Keratinocyte (primary cell): ENCODE measurements around the gene GPR22. TPM values are rescaled to one million over a fixed set of nuclear protein-coding genes. Genes with fewer than 3 reads are reported as not detected.

Source experiments
- DNase-seq: peaks from one replicate; pipeline ENCODE4 v3.0.0-alpha.2; 2011; ENCODE audit warnings: low read depth, missing footprints, low spot score
- FAIRE-seq: peaks from 2 replicates; lab custom pipeline; 2011; peaks lifted over from hg19 to GRCh38; lab: Jason Lieb, UNC
- H2AFZ ChIP-seq: 2 replicates; pipeline ENCODE4 v1.6.0; 2012; ENCODE audit warnings: low read length, control low read depth, inconsistent platforms; ENCODE audit not compliant: control insufficient read depth
- H3K27ac ChIP-seq: 2 replicates; pipeline ENCODE4 v1.5.1; 2011; ENCODE audit warnings: low read length; ENCODE audit not compliant: control insufficient read depth, insufficient read depth
- H3K27me3 ChIP-seq: 3 replicates; pipeline ENCODE4 v1.6.0; 2011; ENCODE audit warnings: low read length; ENCODE audit not compliant: control insufficient read depth, insufficient read depth; ENCODE audit errors: extremely low read depth
- H3K36me3 ChIP-seq, 2 experiments: 2 replicates in 1 of 2; 3 replicates in 1 of 2; pipeline ENCODE4 v1.5.1; 2011; ENCODE audit warnings: low read length in 2 of 2, mild to moderate bottlenecking in 1 of 2; ENCODE audit not compliant: control insufficient read depth in 2 of 2, insufficient read depth in 2 of 2; ENCODE audit errors: extremely low read depth in 1 of 2
- H3K4me1 ChIP-seq: 3 replicates; pipeline ENCODE4 v1.5.1; 2011; ENCODE audit warnings: low read length; ENCODE audit not compliant: control insufficient read depth, insufficient read depth; ENCODE audit errors: extremely low read depth
- H3K4me2 ChIP-seq: 3 replicates; pipeline ENCODE4 v1.6.0; 2011; ENCODE audit warnings: low read depth, low read length; ENCODE audit not compliant: control insufficient read depth, insufficient read depth; ENCODE audit errors: extremely low read depth
- H3K4me3 ChIP-seq, 3 experiments: fragments of 200-600 bp in 1 of 3; sonication (generic) in 1 of 3; 2 replicates in 2 of 3; 3 replicates in 1 of 3; pipeline ENCODE4 v1.5.1; 2011 to 2016; ENCODE audit warnings: low read length in 3 of 3, mild to moderate bottlenecking in 3 of 3, control low read depth in 2 of 3, inconsistent platforms in 1 of 3, low read depth in 1 of 3, mixed read lengths in 1 of 3, mixed run types in 1 of 3, moderate library complexity in 1 of 3; ENCODE audit not compliant: control insufficient read depth in 2 of 3, insufficient read depth in 2 of 3; ENCODE audit errors: extremely low read depth in 1 of 3
- H3K79me2 ChIP-seq: 2 replicates; pipeline ENCODE4 v1.6.0; 2012; ENCODE audit warnings: low read length; ENCODE audit not compliant: control insufficient read depth, insufficient read depth
- H3K9ac ChIP-seq: 3 replicates; pipeline ENCODE4 v1.6.0; 2011; ENCODE audit warnings: low read length; ENCODE audit not compliant: control insufficient read depth, insufficient read depth; ENCODE audit errors: extremely low read depth
- H3K9me1 ChIP-seq: 3 replicates; pipeline ENCODE4 v1.6.0; 2011; ENCODE audit warnings: low read length; ENCODE audit not compliant: control insufficient read depth, insufficient read depth; ENCODE audit errors: extremely low read depth
- H3K9me3 ChIP-seq: 2 replicates; pipeline ENCODE4 v1.5.1; 2012; ENCODE audit warnings: low read depth, low read length; ENCODE audit not compliant: control insufficient read depth
- H4K20me1 ChIP-seq: 3 replicates; pipeline ENCODE4 v1.6.0; 2011; ENCODE audit warnings: low read length; ENCODE audit not compliant: control insufficient read depth, insufficient read depth; ENCODE audit errors: extremely low read depth
- CTCF ChIP-seq, 3 experiments: IDR thresholded peaks in 1 of 3; conservative IDR thresholded peaks in 1 of 3; optimal IDR thresholded peaks in 1 of 3; 2 replicates in 2 of 3; 3 replicates in 1 of 3; pipeline versions ENCODE3 to v1.5.1; 2011; ENCODE audit warnings: low read length in 3 of 3, mild to moderate bottlenecking in 3 of 3, moderate library complexity in 2 of 3, control low read depth in 1 of 3, inconsistent platforms in 1 of 3; ENCODE audit not compliant: insufficient read depth in 2 of 3; ENCODE audit errors: extremely low read depth in 1 of 3
- EZH2 ChIP-seq: IDR thresholded peaks from one replicate; pipeline ENCODE4 v1.6.1; 2012; ENCODE audit warnings: inconsistent platforms, mild to moderate bottlenecking, low read length, moderate library complexity
- dilution Hi-C: fragments of 300-500 bp; cut with MboI; formaldehyde crosslinking; loops from one replicate; pipeline ENCODE4 v1.7.0; 2020; ENCODE audit warnings: low sequenced_read_pairs; ENCODE audit not compliant: extremely low pct_ligation_motif_present
- polyA minus RNA-seq, 3 experiments: library from RNA; depleted of rRNA, polyadenylated mRNA; stranded (reverse); fragments of >200 nt; gene quantifications; 1 replicate in 1 of 3; 2 replicates in 1 of 3; 3 replicates in 1 of 3; pipeline ENCODE4 v1.2.3, GENCODE V29; 2011
- polyA plus RNA-seq, 5 experiments: library from polyadenylated mRNA; depleted of rRNA in 3 of 5; stranded (reverse) in 3 of 5; stranded (forward) in 1 of 5; unstranded in 1 of 5; fragments of >200 nt; gene quantifications; 1 replicate in 1 of 5; 2 replicates in 3 of 5; 3 replicates in 1 of 5; pipeline versions ENCODE4 v1.2.1 to v1.2.3, GENCODE V29; 2011 to 2012; ENCODE audit warnings: missing spikeins in 2 of 5, low read depth in 1 of 5, low replicate concordance in 1 of 5

GPR22 gene
- polyA plus RNA-seq (not detected in 3 replicates), polyA minus RNA-seq (not detected in 3 replicates)
- polyA plus RNA-seq (2011; ENCODE audit: low read depth) = not detected
- not detected in 2 replicates for polyA plus RNA-seq (2011; cell fraction: cytosol; rRNA removed)
- not detected in 2 replicates for polyA plus RNA-seq (2011; cell fraction: nucleus; rRNA removed)
- 0.27 TPM in 1 of 2 replicates, not detected in the other for polyA plus RNA-seq (2012; ENCODE audit: low replicate concordance)
- not detected for polyA minus RNA-seq (2011; cell fraction: cytosol; rRNA and poly(A)+ RNA removed)
- polyA minus RNA-seq (2011; cell fraction: nucleus; rRNA and poly(A)+ RNA removed) = not detected in 2 replicates

DNA sequence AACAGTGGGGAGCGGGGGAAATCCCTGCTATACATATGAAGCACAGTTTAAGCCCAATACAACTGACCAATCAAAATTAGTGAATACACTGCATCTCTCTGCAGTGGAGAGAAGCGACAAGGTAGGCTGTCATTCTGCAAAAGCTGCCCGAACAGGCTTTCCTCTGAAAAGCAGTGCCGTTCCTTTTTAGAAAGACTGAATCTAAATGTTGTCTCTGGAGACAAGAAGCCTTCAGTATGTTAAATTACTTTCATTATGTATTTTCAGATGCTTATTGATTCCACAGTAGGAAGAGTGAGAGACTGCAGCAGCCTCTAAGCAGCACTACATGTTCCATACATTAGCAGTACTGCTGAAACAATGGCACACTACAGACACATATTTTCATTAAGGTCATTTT lies at the start of gene GPR22:
Gene GPR22 (plus strand): TSS at position 129 of the 400 bp plus-strand sequence. CDS start 4,004 bp downstream, outside the sequence.
- FAIRE-seq (no peak), DNase-seq (no peak)
- H3K27me3 ChIP-seq = no peaks in the 10 kb centered on the region
- dilution Hi-C loops = no loop called here
- H3K9ac ChIP-seq = no peak within 1 kb of the TSS
- H3K4me3 ChIP-seq = no peak within 1 kb of the TSS
- H2AFZ ChIP-seq = no peak within 1 kb of the TSS
- H3K9me1 ChIP-seq = no peaks in the 10 kb centered on the region
- TF ChIP-seq EZH2 = no peak
- TF ChIP-seq CTCF (optimal IDR thresholded peaks at IDR 0.05 in 1 of 3, IDR thresholded peaks at IDR 0.05 in 1 of 3, conservative IDR thresholded peaks at IDR 0.05 in 1 of 3; ENCODE audit: extremely low read depth in 1 of 3, insufficient read depth in 2 of 3, low read length in 3 of 3) = no peak
- no peaks in the 10 kb centered on the region for H3K4me1 ChIP-seq
- peaks cover 0 to 2% of the 10 kb centered on the region in 2 experiments for H3K36me3 ChIP-seq
- no peak within 1 kb of the TSS for H3K27ac ChIP-seq
- H3K9me3 ChIP-seq = no peaks in the 10 kb centered on the region
- H4K20me1 ChIP-seq = no peaks in the 10 kb centered on the region
- no peak within 1 kb of the TSS for H3K4me2 ChIP-seq
- H3K79me2 ChIP-seq = no peaks in the 10 kb centered on the region

DNA sequence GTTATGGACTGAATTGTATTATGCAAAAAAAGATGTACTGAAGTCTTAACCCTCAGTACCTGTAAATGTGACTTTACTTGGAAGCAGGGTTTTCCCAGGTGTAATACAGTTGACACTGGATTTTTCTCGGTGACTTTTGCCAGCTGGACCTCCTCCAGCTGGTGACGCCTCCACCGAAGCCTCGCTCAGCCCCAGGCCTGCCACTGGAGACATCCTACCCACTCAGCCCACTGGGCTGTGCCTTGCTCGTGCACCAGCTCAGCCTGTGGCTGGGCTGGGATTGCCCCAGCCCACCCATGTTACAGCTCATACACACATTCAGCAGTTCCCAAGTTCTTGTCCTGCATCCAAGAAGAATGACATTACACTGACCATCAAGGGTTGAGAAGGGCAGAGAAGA lies 42.4 kb upstream of the GPR22 start:
- H3K4me3 ChIP-seq = no peak overlapping the region
- H3K4me1 ChIP-seq = no peaks in the 10 kb centered on the region
- no peak overlapping the region for H3K9ac ChIP-seq
- DNase-seq (no peak), FAIRE-seq (no peak)
- H3K79me2 ChIP-seq = no peaks in the 10 kb centered on the region
- H3K36me3 ChIP-seq = no peaks in the 10 kb centered on the region
- no peak overlapping the region for H3K27ac ChIP-seq
- H2AFZ ChIP-seq = no peak overlapping the region
- dilution Hi-C loops = no loop called here
- no peak overlapping the region for H3K4me2 ChIP-seq
- H4K20me1 ChIP-seq = no peaks in the 10 kb centered on the region
- H3K9me3 ChIP-seq = no peaks in the 10 kb centered on the region
- no peaks in the 10 kb centered on the region for H3K27me3 ChIP-seq
- TF ChIP-seq CTCF (optimal IDR thresholded peaks at IDR 0.05 in 1 of 3, IDR thresholded peaks at IDR 0.05 in 1 of 3, conservative IDR thresholded peaks at IDR 0.05 in 1 of 3; ENCODE audit: extremely low read depth in 1 of 3, insufficient read depth in 2 of 3, low read length in 3 of 3) (no peak), EZH2 (no peak)
- H3K9me1 ChIP-seq = peaks cover 2% of the 10 kb centered on the region
